ENCODE data around the gene UGT1A5. TPM values are rescaled to one million over a fixed set of nuclear protein-coding genes. Genes with fewer than 3 reads are reported as not detected.
"Not testable (repeated sequence)": the region's sequence is repeated elsewhere in the genome, so short reads cannot be mapped to it uniquely, and the experiment has no call there.

UGT1A5 gene
- total and polyA plus RNA-seq, 4 experiments from 2014 or later = not detected

DNA sequence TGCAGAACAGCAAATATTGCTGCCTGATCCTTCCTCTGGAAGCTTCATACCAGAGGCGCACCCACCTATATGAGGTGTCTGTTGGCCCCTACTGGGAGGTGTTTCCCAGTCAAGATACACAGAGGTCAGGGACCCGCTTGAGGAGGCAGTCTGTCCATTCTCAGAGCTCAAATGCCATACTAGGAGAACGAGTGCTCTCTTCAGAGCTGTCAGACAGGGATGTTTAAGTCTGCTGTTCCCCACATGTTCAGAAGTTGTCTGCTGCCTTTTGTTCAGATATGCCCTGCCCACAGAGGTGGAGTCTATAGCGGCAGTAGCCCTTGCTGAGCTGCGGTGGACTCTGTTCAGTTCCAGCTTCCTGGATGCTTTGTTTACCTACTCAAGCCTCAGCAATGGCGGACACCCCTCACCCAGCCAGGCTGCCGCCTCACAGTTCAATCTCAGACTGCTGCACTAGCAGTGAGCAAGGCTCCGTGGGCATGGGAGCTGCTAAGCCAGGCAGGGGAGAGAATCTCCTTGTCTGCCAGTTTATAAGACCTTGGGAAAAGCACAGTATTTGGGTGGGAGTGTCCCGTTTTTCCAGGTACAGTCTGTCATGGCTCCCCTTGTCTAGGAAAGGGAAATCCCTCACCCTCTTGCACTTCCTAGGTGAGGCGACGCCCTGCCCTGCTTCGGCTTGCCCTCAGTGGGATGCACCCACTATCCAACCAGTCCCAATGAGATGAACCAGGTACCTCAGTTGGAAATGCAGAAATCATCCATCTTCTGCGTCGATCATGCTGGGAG lies 24.4 kb downstream of the UGT1A5 start:
- H3K36me3 Mint-ChIP-seq; H3K27ac Mint-ChIP-seq; H3K9me3 ChIP-seq (ENCODE audit: control insufficient read depth in 1 of 2, low read length in 2 of 2); H3K36me3 ChIP-seq (ENCODE audit: insufficient read depth, low read length); H3K27me3 ChIP-seq (ENCODE audit: insufficient read depth, low read length); intact Hi-C loops (cut with micrococcal nuclease); H3K4me3 ChIP-seq (ENCODE audit: low read length in 2 of 2); H3K27ac ChIP-seq (ENCODE audit: low read depth, low read length); H3K4me3 Mint-ChIP-seq; H3K4me1 ChIP-seq (ENCODE audit: insufficient read depth, low read length); DNase-seq; CTCF ChIA-PET (ENCODE audit: partially characterized antibody); H3K9me3 Mint-ChIP-seq; H3K4me1 Mint-ChIP-seq; POLR2A ChIA-PET (ENCODE audit: partially characterized antibody): not testable (repeated sequence)
- H3K27me3 Mint-ChIP-seq = peaks cover 18 to 31% of the 10 kb centered on the region in 2 donors

GRCh38 chr2:233740870-233741269 lies 28.2 kb downstream of the UGT1A5 start:
- intact Hi-C loops (cut with micrococcal nuclease) = no loop called here
- no peak overlapping the region for H3K4me3 Mint-ChIP-seq
- CTCF ChIA-PET (ENCODE audit: partially characterized antibody) = no interaction called here
- POLR2A ChIA-PET (ENCODE audit: partially characterized antibody) = no interaction called here
- Histone ChIP-seq H3K4me1 (ENCODE audit: insufficient read depth, low read length) (no peaks in the 10 kb centered on the region), H3K27me3 (ENCODE audit: insufficient read depth, low read length) (no peaks in the 10 kb centered on the region), H3K4me3 (ENCODE audit: low read length in 2 of 2) (no peak overlapping the region), H3K27ac (ENCODE audit: low read depth, low read length) (no peak overlapping the region), H3K36me3 (ENCODE audit: insufficient read depth, low read length) (no peaks in the 10 kb centered on the region), H3K9me3 (ENCODE audit: control insufficient read depth in 1 of 2, low read length in 2 of 2) (no peaks in the 10 kb centered on the region)
- H3K27ac Mint-ChIP-seq = no peak overlapping the region
- no peak for DNase-seq
- H3K9me3 Mint-ChIP-seq = no peaks in the 10 kb centered on the region
- no peaks in the 10 kb centered on the region for H3K36me3 Mint-ChIP-seq
- no peaks in the 10 kb centered on the region for H3K4me1 Mint-ChIP-seq
- H3K27me3 Mint-ChIP-seq = peaks cover 15 to 29% of the 10 kb centered on the region in 2 donors

DNA sequence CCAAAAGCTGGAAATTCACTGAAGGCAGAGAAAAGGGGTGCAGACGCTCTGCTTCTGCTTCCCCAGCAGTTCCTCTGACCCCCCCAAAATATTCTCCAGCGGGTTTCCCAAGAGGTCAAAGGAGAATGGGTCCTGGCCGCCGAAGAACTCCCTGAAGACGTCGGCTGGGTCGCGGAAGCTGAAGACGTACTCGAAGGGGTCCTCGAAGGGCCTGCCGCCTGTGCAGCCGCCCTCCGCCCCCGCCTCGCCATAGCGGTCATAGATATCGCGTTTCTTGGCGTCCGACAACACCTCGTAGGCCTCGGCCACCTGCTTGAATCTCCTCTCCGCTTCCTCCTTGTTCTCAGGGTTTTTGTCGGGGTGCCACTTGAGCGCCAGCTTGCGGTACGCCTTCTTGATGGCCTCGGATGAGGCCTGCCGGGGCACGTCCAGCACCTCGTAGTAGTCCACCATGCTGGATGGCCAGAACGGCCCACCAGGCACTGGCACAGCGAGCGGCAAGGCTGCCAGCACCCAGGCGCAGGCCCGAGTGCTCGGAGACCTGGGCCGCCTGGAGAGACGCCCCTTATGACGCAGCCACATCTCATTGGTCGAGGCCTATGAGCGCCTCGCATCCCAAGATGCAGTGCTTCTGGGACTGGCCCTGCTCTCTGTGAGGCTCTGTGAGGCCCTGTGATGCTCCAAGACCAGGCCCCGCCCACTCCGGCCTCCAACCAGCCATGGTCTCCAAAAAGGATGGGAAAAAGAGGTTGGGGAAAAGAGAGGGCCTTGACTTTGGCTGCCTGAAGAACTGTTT lies 31.0 kb downstream of the UGT1A5 start:
- no peaks in the 10 kb centered on the region for H3K36me3 Mint-ChIP-seq
- H3K27me3 Mint-ChIP-seq = peaks cover 12 to 28% of the 10 kb centered on the region in 2 donors
- no peak overlapping the region for H3K27ac Mint-ChIP-seq
- no peak for DNase-seq
- no peak overlapping the region for H3K4me3 Mint-ChIP-seq
- no peaks in the 10 kb centered on the region for H3K4me1 Mint-ChIP-seq
- H3K36me3 ChIP-seq (ENCODE audit: insufficient read depth, low read length) = no peaks in the 10 kb centered on the region
- no peaks in the 10 kb centered on the region for H3K27me3 ChIP-seq (ENCODE audit: insufficient read depth, low read length)
- no peak overlapping the region for H3K27ac ChIP-seq (ENCODE audit: low read depth, low read length)
- no peaks in the 10 kb centered on the region for H3K4me1 ChIP-seq (ENCODE audit: insufficient read depth, low read length)
- no peak overlapping the region for H3K4me3 ChIP-seq (ENCODE audit: low read length in 2 of 2)
- no peaks in the 10 kb centered on the region for H3K9me3 ChIP-seq (ENCODE audit: control insufficient read depth in 1 of 2, low read length in 2 of 2)
- POLR2A ChIA-PET (ENCODE audit: partially characterized antibody) = no interaction called here
- no peaks in the 10 kb centered on the region for H3K9me3 Mint-ChIP-seq
- intact Hi-C loops (cut with micrococcal nuclease) = no loop called here
- CTCF ChIA-PET (ENCODE audit: partially characterized antibody) = no interaction called here

DNA sequence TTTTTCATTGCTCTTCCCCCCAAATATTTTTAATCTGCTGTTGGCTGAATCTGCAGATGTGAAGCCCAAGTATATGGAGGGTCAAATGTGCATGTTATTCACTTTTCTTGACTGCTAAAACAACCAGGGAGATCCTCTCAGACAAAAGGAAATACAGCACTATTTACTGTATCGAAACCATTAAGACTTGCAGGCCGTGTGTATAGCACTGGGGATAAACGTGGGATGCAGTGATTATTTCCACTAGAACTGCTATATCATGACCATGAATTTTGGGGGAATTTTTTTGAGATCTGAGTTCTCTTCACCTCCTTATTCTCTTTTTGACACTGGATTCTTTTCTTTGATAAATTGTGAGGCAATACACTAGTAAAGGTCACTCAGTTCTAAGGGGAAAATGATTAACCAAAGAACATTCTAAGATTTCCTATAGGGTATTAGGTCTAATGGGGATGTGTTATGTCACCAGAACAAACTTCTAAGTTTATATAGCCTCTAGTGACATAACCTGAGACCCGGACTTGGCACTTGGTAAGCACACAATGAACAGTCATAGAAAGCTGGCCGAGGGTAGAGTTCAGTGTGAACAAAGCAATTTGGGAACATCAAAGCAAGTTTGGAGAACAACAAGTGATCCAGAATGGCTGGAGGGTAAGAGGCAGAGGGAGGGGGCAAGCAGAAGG lies 32.5 kb downstream of the UGT1A5 start:
- H3K27ac Mint-ChIP-seq = peak overlapping the region in 1 of 7 donors; percentile 10
- peaks cover 0 to 2% of the 10 kb centered on the region in 2 donors for H3K36me3 Mint-ChIP-seq
- peaks cover 12 to 32% of the 10 kb centered on the region in 2 donors for H3K27me3 Mint-ChIP-seq
- no peaks in the 10 kb centered on the region for H3K36me3 ChIP-seq (ENCODE audit: insufficient read depth, low read length)
- ChIA-PET POLR2A (ENCODE audit: partially characterized antibody) (no interaction called here), CTCF (ENCODE audit: partially characterized antibody) (no interaction called here)
- no peaks in the 10 kb centered on the region for H3K27me3 ChIP-seq (ENCODE audit: insufficient read depth, low read length)
- no peaks in the 10 kb centered on the region for H3K9me3 ChIP-seq (ENCODE audit: control insufficient read depth in 1 of 2, low read length in 2 of 2)
- no peak overlapping the region for H3K4me3 Mint-ChIP-seq
- H3K4me1 Mint-ChIP-seq = no peaks in the 10 kb centered on the region
- no peak overlapping the region for H3K4me3 ChIP-seq (ENCODE audit: low read length in 2 of 2)
- no peaks in the 10 kb centered on the region for H3K4me1 ChIP-seq (ENCODE audit: insufficient read depth, low read length)
- no peak for DNase-seq
- H3K27ac ChIP-seq (ENCODE audit: low read depth, low read length) = no peak overlapping the region
- intact Hi-C loops (cut with micrococcal nuclease) = no loop called here
- peaks cover 0 to 6% (median 5%) of the 10 kb centered on the region in 8 donors for H3K9me3 Mint-ChIP-seq

DNA sequence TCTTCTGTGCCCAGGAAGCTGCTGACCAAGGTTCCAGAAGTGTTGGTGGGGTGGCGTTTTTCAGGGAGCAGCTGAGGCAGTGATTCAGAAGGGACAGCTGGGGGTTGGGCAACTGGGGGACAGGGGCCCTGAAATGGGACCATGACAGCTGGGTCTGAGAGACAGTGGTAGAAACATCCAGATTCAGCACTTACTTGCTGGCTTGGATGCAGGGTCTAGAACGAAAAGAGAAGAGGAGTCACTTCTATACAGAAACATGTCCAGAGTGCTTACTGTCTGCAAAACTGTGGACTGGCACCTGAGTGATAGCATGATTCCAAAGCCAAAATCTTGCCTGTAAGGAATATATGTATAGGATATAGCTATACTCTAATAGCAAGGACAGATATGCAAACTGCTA lies 33.1 kb downstream of the UGT1A5 start:
- DNase-seq; H3K27me3 ChIP-seq (ENCODE audit: insufficient read depth, low read length); H3K36me3 ChIP-seq (ENCODE audit: insufficient read depth, low read length); H3K4me3 Mint-ChIP-seq; CTCF ChIA-PET (ENCODE audit: partially characterized antibody); H3K4me1 Mint-ChIP-seq; H3K9me3 ChIP-seq (ENCODE audit: control insufficient read depth in 1 of 2, low read length in 2 of 2); H3K4me1 ChIP-seq (ENCODE audit: insufficient read depth, low read length); H3K36me3 Mint-ChIP-seq; POLR2A ChIA-PET (ENCODE audit: partially characterized antibody); H3K4me3 ChIP-seq (ENCODE audit: low read length in 2 of 2); intact Hi-C loops (cut with micrococcal nuclease); H3K27ac ChIP-seq (ENCODE audit: low read depth, low read length); H3K27ac Mint-ChIP-seq: not testable (repeated sequence)
- H3K9me3 Mint-ChIP-seq = peaks cover 0 to 11% (median 7%) of the 10 kb centered on the region in 8 donors
- H3K27me3 Mint-ChIP-seq = peaks cover 11 to 33% of the 10 kb centered on the region in 2 donors

GRCh38 chr2:233746475-233747282 lies 34.0 kb downstream of the UGT1A5 start:
- Mint-ChIP-seq H3K36me3 (peaks cover 0 to 3% of the 10 kb centered on the region in 2 donors), H3K27me3 (peaks cover 11 to 35% of the 10 kb centered on the region in 2 donors), H3K4me1 (no peaks in the 10 kb centered on the region), H3K4me3 (no peak overlapping the region), H3K27ac (no peak overlapping the region), H3K9me3 (peaks cover 2 to 20% (median 14%) of the 10 kb centered on the region in 8 donors)
- Histone ChIP-seq H3K9me3 (ENCODE audit: control insufficient read depth in 1 of 2, low read length in 2 of 2) (no peaks in the 10 kb centered on the region), H3K4me3 (ENCODE audit: low read length in 2 of 2) (no peak overlapping the region), H3K36me3 (ENCODE audit: insufficient read depth, low read length) (no peaks in the 10 kb centered on the region), H3K4me1 (ENCODE audit: insufficient read depth, low read length) (no peaks in the 10 kb centered on the region), H3K27me3 (ENCODE audit: insufficient read depth, low read length) (no peaks in the 10 kb centered on the region), H3K27ac (ENCODE audit: low read depth, low read length) (no peak overlapping the region)
- no peak for DNase-seq
- ChIA-PET CTCF (ENCODE audit: partially characterized antibody) (no interaction called here), POLR2A (ENCODE audit: partially characterized antibody) (no interaction called here)
- intact Hi-C loops (cut with micrococcal nuclease) = no loop called here

DNA sequence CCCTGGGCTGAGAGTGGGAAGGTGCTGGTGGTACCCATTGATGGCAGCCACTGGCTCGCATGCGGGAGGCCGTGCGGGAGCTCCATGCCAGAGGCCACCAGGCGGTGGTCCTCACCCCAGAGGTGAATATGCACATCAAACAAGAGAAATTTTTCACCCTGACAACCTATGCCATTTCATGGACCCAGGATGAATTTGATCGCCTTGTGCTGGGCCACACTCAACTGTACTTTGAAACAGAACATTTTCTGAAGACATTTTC lies 34.5 kb downstream of the UGT1A5 start:
- H3K27me3 ChIP-seq (ENCODE audit: insufficient read depth, low read length) = no peaks in the 10 kb centered on the region
- no peaks in the 10 kb centered on the region for H3K36me3 ChIP-seq (ENCODE audit: insufficient read depth, low read length)
- H3K4me3 Mint-ChIP-seq = no peak overlapping the region
- intact Hi-C loops (cut with micrococcal nuclease) = no loop called here
- peaks cover 2 to 22% (median 17%) of the 10 kb centered on the region in 8 donors for H3K9me3 Mint-ChIP-seq
- no peaks in the 10 kb centered on the region for H3K4me1 Mint-ChIP-seq
- ChIA-PET CTCF (ENCODE audit: partially characterized antibody) (no interaction called here), POLR2A (ENCODE audit: partially characterized antibody) (no interaction called here)
- peaks cover 11 to 36% of the 10 kb centered on the region in 2 donors for H3K27me3 Mint-ChIP-seq
- no peaks in the 10 kb centered on the region for H3K9me3 ChIP-seq (ENCODE audit: control insufficient read depth in 1 of 2, low read length in 2 of 2)
- no peak overlapping the region for H3K27ac ChIP-seq (ENCODE audit: low read depth, low read length)
- no peak for DNase-seq
- H3K36me3 Mint-ChIP-seq = peaks cover 0 to 3% of the 10 kb centered on the region in 2 donors
- no peak overlapping the region for H3K27ac Mint-ChIP-seq
- H3K4me1 ChIP-seq (ENCODE audit: insufficient read depth, low read length) = no peaks in the 10 kb centered on the region
- no peak overlapping the region for H3K4me3 ChIP-seq (ENCODE audit: low read length in 2 of 2)
